Activated CD4-positive, alpha-beta T cell treated with anti-CD3 and anti-CD28 coated beads, Interleukin-2, Interleukin-6, amounts not matched to agents 100 ng/mL and 50 ng/mL, durations not matched to agents 16 hours and 8 hours (primary cell): ENCODE data around the gene PPP1R12C.

Experiments used
- DNase-seq: peaks from one replicate; pipeline ENCODE4 v3.0.0-alpha.2; 2020

PPP1R12C gene

DNA sequence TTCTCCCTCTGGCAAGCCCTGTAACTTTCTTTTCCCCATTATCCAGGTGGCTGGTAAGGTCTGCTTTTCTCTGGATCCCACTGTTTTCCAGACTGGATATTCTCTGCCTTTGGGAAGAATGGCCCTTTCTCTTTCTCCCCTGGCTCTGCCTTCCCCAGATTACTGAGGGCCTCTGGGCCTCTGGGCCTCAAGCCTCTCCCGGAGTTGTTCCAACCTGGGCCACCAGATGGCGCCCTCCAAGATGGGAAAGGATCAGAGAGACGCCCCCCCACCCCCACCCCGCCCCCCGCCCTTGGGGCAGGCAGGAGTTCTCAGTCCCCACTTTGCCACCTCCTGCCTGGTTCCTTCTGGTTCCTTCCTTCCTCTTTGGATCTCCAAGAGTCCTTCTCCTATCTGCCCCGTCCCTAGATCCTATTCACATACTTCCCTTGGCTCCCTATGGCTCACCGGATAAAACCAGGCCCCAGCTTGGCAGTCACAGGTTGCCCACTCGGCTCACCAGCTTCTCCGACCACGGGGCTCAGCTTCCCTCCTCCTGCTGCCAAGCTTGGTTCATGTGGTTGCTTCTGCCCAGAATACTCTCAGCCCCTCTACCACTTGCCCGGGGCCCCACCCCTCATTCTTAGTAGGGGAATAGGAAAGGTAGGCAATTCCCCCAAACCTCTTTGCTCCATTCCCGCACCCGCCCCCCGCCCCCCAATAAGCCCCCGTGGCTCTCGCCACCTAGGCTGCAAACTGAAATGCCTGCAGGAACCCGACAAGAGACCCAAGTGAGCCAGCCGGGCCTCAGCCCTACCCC, 28.7 kb downstream of the PPP1R12C start:
- DNase-seq, result peak; percentile 87

DNA sequence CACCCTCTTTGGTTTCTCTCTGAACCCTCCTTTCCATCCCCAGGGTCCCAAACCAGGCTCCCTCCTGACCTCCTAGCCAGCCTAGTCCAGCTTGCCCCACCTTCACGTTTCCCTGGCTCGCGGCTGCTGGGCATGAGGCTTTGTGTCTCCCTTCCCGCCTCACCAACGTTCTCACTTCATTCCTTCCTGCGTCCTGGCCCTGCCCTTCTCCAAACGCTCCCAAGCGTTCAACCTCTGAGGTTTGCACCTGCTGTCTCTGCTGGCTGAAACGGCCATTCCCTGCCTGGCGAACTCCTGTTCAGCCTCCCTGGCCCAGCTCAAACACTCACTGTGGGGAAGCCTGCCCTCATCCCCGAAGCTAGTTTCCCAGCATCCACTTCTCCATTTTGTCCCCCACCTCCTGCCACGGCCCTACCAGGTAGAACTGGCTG, 29.4 kb downstream of the PPP1R12C start:
- no peak for DNase-seq

DNA sequence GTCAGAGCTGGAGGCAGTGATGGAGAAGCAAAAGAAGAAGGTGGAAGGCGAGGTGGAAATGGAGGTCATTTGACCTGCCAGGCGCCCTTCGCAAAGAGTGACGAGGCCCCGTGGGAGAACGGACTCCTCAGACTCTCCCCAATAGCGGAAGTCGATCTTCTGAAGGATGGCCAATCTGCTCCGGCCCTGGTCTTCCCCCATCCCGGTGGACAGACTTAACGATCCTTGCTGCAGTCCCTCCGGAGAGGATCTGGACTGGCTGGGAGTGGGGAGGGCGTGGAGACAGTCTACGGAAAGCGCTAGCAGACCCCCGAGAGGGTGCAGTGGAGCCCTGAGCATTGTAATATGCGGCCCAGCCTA, 29.9 kb downstream of the PPP1R12C start:
- DNase-seq, result no peak

DNA sequence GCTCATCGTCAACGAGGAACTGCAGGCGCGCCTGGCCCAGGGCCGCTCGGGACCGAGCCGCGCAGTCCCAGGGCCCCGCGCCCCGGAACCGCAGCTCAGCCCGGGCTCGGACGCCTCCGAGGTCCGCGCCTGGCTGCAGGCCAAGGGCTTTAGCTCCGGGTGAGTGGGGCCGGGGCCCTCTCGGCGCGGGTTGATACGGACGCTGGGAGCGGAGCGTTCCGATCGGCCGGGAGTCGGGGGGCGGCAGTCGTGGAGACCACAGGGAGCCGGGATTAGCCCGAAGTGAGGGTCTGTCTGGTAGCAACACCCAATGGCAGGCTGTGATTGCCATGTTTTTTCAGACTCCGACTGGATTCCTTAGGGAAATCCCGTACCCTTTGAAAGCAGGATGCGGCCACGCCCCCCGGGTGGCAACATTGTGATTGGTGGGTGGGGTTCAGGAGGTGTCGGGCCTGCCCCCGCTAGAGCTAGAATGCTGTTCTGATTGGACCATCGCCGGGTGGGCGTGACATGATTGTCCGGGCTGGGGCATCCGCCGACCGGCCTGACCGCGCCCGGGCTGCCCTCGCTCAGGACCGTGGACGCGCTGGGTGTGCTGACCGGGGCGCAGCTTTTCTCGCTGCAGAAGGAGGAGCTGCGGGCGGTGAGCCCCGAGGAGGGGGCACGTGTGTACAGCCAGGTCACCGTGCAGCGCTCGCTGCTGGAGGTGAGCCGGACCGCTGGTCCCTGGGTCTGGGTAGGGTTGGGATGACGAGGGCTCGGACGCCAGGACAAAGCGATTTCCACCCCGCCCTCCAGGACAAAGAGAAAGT, 30.5 kb downstream of the PPP1R12C start:
- DNase-seq, result peak; percentile 60

DNA sequence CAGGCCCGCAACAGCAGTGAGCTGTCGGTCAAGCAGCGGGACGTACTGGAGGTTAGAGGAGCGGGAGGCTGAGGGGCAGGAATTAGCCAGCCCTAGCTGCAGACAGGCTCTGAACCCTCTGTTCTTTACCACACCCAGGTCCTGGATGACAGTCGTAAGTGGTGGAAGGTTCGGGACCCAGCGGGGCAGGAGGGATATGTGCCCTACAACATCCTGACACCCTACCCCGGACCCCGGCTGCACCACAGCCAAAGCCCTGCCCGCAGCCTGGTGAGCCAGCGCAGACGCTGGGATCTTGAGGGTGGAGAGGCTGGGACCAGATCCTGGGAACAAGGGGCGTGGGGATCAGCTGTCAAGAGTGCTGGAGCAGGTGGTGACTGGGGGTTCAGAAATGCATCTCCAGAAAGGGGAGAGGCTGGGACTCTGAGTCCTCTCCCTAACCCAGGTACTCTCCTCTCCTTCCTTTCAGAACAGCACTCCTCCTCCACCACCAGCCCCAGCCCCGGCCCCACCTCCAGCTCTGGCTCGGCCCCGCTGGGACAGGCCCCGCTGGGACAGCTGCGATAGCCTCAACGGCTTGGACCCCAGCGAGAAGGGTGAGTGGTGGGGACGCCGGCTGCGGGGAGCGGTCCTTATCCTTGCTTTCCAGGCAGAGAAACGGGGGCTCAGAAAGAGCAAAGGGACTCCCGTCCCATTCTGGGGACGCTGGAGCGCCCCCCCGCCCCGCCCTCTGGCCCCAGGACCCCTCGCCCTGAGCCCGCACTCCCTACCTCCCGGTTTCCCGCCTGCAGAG, 31.3 kb downstream of the PPP1R12C start:
- DNase-seq, result no peak

DNA sequence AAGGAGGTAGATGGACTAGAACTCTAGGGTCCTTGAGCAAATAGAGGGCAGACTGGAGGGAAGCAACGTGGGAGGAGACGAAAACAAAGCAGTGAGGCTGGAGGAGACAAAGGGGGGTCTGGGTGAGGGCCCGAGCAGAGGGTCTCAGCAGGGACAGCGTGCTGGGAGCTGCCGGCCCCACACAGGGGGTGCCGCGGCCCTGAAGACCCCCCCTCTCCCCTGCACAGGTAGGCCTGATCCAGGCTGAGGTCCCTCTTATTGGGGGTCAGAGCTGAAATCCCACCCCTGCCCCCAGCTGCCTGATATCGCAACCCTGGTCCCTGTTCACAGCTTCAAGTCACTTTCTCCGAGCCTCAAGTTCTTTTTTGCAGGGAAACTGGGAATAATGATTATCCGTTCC, 33.0 kb downstream of the PPP1R12C start:
- no peak for DNase-seq

DNA sequence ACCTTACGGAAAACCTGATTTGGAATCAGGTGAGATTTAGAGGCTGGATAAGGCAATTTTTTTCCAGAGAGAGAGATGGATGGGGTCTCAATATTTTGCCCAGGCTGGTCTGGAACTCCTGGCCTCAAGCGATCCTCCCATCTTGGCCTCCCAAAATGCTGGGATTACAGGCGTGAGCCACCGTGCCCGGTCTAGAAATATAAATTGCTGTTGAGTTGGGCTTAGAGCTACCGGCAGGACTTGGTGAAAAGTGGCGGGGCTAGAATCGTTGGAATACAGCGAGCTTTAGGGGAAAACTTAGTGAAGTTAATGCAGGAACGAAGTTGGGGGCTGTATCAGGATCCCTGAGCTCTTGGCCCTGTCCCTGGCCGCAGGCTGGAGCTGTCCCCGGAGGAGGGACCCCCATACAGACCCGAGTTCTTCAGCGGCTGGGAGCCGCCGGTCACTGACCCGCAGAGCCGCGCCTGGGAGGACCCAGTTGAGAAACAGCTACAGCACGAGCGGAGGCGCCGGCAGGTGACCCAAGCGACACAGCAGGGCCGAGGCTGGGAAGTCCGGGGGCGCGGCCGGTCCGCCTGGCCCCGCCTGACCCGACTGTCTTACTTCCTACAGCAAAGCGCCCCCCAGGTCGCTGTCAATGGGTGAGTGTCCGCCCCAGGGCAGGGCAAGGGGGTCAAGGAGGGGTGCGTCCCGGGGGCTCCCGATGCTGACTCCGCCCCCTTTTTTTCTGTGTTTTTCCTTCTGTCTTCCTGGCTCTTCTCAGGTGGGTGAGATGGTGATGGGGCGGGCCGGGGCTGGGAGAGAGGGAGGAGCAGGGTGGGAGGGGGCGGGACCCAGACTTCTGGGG, 34.2 kb downstream of the PPP1R12C start:
- no peak for DNase-seq

DNA sequence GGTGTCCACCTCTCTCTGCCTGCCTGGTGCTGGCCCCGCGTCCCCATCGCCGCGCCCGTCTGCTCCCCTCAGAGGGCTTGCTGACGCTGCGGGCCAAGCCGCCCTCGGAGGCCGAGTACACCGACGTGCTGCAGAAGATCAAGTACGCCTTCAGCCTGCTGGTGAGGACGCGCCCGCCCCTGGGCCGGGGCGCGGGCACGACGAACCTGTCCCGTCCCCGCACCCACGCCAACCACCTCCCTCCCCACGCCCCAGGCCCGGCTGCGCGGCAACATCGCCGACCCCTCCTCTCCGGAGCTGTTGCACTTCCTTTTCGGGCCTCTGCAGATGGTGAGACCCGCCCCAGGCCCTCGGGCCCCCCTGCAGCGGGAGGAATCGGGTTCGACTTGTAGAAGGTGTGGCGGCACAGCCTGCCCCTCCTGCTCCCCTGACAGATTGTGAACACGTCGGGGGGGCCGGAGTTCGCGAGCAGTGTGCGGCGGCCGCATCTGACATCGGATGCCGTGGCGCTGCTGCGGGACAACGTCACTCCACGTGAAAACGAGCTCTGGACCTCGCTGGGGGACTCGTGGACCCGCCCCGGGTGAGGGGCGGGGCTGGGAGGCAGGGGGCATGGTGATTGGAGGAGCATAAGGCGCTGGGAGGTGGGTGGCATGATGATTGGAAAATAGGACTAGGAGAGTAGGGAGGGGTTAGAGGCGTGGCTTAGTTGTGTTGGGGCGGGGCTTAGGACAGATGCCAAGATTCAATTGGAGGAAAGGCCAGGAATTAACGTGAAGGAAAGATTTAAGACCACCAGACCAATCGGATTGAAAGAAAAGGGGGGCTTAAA, 35.2 kb downstream of the PPP1R12C start:
- peak; percentile 46 for DNase-seq

DNA sequence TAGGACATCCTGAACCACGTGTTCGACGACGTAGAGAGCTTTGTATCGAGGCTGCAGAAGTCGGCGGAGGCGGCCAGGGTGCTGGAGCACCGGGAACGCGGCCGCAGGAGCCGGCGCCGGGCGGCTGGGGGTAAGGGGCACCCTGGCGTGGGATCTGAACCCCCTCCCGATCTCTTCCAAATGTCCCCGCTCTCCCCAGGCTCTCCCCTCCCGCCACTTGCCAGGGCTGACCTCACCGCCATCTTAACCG, 35.7 kb downstream of the PPP1R12C start:
- DNase-seq, result no peak

DNA sequence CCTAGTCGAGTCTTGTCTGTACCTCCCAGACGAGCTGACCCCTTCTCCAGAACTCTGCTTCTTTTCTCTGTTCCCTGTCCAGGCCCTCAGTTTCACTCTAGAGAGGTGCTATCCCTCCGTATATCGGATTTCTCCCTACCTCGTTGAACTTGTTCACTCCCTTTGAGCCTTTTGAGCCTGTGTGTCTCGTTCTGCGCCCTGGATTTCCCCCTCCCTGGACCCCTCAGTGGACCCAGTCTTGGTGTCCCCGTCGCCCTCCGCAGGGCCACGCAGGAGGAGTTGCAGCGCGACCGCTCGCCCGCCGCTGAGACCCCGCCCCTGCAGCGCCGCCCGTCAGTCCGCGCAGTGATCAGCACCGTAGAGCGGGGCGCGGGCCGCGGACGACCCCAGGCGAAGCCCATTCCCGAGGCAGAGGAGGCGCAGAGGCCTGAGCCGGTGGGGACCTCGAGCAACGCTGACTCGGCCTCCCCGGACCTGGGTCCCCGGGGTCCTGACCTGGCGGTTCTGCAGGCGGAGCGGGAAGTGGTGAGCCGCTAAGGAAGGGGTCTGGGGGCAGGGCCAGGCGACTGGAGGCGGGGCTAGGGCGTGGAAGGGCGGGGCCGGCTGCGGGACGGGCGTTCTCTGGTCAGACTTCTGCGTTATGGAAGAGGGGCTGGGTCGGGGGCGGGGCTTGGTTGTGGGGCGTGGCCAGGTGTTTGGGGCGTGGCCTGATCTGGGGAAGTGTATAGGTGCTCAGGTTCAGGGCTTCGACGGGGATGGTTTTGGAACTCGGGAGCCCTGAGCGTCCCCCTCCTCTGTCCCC, 36.3 kb downstream of the PPP1R12C start:
- peak; percentile 92 for DNase-seq

DNA sequence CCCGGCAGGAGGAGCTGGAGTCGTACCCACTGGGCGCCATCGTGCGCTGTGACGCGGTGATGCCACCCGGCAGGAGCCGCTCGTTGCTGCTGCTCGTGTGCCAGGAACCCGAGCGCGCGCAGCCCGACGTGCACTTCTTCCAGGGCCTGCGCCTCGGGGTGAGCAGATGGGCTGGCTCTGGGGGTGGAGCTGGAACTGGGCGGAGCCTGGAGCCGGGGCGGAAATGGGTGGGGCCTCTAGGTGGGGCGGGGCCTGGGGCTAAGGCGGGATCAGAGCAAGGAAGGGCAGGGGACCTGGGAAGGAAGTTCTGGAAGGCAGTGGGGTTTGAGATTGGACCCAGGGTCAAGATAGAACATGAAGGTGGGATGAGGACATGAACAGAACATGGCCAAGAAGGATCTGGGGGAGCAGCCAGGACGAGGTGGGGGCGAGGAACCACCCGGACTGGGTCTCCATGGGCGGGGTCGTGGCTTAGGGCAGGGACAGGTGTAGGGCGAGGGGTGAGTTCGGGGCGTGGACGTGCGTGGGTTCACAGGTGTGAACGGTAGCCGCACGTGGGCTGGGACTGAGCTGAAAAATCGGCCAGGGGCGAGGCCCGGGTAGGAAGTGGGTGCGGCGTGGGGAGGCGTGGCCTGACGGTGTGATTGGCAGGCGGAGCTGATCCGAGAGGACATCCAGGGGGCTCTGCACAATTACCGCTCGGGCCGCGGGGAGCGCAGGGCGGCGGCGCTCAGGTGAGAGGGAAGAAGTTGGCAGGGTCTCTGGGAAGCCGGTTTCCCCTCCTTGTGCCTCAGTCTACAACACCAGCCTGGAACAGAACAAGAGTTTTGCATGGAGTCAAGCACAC, 37.1 kb downstream of the PPP1R12C start:
- peak; percentile 80 for DNase-seq

DNA sequence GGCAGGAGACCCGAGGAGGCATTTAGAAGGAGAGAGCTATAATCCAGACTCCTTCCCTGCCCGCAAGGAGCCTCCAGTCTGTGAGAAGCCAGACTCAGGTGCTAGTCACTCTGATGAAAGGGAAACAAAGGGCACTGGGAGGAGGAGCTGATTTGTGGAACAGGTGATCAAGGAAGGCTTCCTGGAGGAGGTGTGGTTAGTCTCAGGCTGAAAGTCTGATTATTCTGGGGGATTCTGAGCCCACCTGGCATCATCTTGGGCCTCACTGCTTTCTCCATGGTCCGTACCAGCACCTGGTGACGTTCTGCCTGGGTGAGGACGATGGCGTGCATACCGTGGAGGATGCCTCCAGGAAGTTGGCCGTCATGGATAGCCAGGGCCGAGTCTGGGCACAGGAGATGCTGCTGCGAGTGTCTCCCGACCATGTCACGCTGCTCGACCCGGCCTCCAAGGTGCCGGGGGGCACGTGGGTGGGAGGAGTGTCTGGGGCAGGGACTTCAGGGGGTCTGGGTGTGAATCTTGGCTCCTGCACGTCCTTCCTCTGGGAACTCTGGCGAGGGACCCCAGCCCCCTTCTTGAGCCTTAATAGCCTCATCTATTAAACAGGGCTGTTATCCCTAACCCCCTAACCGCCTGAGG, 37.9 kb downstream of the PPP1R12C start:
- no peak for DNase-seq

DNA sequence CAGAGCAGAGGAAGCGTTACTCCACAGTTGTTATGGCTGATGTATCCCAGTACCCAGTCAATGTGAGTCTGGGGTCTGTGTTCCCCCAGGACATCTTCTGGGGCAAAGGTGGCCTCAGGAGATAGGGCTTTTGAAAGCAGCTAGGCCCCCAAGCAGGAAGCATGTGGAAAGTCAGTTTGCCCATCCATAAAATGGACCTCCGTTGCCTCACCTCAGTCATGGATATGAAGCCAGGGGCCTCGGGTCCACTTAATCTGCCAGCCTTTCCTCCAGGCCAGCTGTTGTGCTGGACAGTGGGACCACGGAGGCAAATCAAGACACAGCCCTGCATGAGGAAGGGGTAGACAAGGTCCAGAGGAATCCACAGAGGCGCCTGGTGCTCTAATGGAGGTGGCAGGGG, 38.4 kb downstream of the PPP1R12C start:
- DNase-seq, result no peak

DNA sequence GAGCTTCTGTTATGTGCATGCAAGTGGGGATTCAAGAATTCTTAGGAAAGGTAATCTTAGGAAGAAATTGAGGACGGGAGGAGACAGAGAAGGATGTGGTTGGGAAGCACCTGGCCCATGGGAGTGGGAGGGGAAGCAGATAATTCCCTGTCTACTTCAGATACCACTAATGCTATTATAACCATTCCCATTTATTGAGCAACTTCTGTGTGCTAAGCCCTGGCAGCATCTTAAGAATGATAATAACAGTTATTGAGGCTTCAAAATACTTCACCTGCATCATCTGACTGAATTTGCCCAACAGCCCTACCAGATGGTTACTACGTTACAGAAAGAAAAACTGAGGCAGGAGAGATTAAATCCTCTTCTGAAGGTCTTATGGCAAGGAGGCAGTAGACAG, 40.3 kb downstream of the PPP1R12C start:
- DNase-seq, result no peak

DNA sequence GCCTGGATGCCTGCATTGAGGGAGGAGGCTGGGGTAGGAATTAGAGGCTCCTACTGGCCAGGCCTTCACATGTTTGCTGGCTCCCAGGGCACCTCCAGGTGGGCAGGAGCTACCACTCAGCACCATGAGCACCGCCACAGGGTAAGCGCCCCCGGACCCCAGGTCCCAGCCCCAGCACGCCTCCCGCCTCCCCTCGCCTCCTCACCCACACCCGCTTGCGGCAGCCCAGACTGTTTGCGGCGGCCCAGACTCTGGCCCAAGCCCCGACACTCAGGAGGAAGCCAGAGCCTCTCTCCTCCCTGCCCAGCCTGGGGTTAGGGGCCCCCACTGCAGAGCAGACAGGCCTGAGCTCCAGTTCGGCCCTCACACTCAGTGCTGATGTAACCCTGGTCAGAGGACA, 41.1 kb downstream of the PPP1R12C start:
- no peak for DNase-seq

DNA sequence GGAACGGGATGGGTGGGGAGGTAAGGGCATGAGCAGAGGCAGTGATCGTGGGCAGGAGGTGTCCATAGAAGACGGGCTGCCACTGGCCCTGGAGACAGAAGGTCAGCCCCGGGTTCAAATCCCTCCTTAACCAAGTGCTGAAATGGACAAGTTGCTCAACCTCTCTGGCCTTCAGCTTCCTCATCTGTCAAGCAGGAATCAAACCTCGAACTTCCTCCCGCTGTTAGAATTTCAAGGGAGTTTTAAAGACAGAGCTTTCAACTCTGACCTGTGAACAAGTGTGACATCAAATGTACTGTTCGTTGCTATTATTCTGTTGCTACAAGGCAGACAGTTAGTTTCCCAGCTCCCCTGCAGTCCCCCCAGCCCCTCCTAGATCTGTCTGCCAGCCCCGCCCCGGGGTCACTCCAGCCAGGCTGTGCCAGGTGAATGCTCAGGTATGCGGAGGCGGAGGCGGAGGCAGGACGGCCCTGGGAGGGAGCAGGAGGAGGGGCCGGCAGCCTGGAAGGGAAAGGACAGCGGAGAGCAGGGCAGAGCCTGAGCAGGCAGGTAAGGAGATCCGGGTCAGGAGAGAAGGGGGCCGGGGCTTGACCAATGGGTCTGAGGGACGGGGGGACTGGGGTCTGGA, 42.0 kb downstream of the PPP1R12C start, which contains the start of gene EPS8L1:
EPS8L1 (plus strand) TSS at position 499 of the 628 bp plus-strand sequence. CDS start 576 bp downstream, outside the sequence.
- DNase-seq, result no peak

DNA sequence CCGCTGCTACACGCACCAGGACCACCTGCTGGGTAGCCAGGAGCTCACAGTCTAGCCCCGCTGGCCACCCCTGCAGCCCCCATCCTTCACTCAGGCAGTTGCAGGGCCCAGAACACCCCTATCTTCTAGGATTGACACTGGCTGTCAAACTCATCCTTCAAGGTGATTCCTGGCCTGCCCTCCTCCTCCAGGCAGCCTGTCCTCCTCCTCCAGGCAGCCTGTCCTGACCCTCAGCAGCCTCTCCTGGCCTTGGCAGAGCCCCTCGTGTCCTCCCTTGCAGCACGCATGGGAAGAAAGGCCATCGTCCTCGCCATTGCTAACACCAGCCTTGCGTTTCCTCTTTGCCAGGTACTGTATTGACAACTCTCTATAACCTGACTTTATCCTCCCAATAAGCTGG, 45.5 kb downstream of the PPP1R12C start:
- no peak for DNase-seq

DNA sequence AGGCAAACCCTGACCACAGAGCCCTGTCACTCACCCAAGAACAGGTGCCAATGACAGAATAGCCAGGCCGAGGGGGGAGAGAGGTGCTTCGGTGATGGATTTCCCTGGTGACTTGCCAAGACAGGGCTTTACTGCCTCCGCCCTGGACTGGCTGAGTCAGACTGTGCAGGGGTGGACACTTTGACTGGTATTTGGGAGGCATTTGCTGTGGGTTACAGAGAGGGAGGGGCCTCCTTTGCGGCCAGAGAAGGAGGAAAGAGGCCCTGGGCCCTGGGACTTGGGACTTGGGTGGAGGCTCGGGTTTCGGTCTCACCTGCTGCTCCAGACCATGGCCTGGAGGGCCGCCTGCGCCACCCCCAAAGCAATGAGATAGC, 46.3 kb downstream of the PPP1R12C start:
- DNase-seq, result no peak
